ENCODE results near the gene HSPA12B. TPM values are rescaled to one million over a fixed set of nuclear protein-coding genes. Genes with fewer than 3 reads are reported as not detected.

Gene HSPA12B
- total RNA-seq, 1 experiment from 2014 or later, result 2.7 TPM

DNA sequence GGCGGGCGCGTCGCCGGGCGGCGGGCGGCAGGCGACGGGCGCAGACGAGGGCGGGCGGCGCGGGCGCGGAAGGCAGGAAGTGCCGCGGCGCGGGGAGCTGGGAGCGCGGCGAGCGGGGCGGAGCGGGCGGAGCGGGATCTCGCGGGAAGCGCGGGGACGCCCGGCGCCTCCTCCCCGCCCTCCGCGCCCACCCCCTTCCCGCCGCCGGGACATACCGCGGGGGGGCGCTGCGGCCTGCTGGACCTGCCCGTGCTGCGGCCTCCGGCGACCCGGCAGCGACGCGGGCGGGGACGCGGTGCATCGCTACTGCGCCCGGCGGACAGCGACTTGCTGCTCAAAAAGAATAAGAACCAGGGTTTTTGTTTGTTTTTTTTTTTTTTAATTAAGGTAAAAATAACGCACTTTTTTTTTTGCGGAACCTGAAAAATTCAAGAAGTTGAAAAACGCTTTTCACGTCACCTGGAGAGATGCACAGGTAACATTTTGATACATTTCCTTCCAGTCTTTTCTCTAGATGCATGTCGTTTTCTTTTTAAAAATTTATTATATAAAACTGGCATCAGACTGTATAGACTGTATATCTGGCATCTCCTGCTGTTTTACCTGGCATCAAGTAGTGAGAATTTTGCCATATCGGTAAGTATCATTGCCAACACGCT is 54.3 kb downstream of the HSPA12B start, which contains the start of gene CENPB:
TSS of gene CENPB (minus strand) at position 76 of the 659 bp plus-strand sequence. CDS start 257 bp downstream, outside the sequence.
- Histone ChIP-seq H4K91ac (ENCODE audit: insufficient read length, low read depth, low read length) (no peak within 1 kb of the TSS), H3K27ac (ENCODE audit: insufficient read length, low read depth, low read length) (no peak within 1 kb of the TSS), H3K18ac (ENCODE audit: insufficient read length, low read depth, low read length) (no peak within 1 kb of the TSS), H3K23ac (ENCODE audit: insufficient read length, low read depth, low read length) (no peak within 1 kb of the TSS), H3K4me1 (ENCODE audit: insufficient read depth, low read length) (no peaks in the 10 kb centered on the region), H2BK120ac (ENCODE audit: low read depth, low read length, poor library complexity, severe bottlenecking) (no peak within 1 kb of the TSS), H3K79me1 (ENCODE audit: insufficient read depth, low read depth, low read length, poor library complexity, severe bottlenecking) (no peaks in the 10 kb centered on the region), H3K9ac (ENCODE audit: extremely low read depth, insufficient read length, low read length) (peak within 1 kb of the TSS; percentile 62), H4K20me1 (ENCODE audit: control insufficient read depth, insufficient read depth, insufficient read length) (no peaks in the 10 kb centered on the region), H3K27me3 (ENCODE audit: insufficient read depth, low read length) (no peaks in the 10 kb centered on the region), H3K4me2 (ENCODE audit: insufficient read depth, insufficient read length, low read length) (peak within 1 kb of the TSS; percentile 77), H3K9me3 (ENCODE audit: control insufficient read depth, low read depth, low read length) (no peaks in the 10 kb centered on the region), H2AFZ (ENCODE audit: low read length) (no peak within 1 kb of the TSS), H3K4ac (ENCODE audit: low read depth, low read length) (no peak within 1 kb of the TSS), H3K56ac (ENCODE audit: insufficient read length, low read depth, low read length) (no peak within 1 kb of the TSS), H2BK12ac (ENCODE audit: insufficient read length, low read depth, low read length) (no peak within 1 kb of the TSS), H2BK20ac (ENCODE audit: low read depth, low read length, poor library complexity, severe bottlenecking) (no peak within 1 kb of the TSS), H2AK5ac (ENCODE audit: insufficient read length, low read length) (no peak within 1 kb of the TSS), H3K14ac (ENCODE audit: insufficient read depth, low read length) (peak within 1 kb of the TSS; percentile 86), H4K5ac (ENCODE audit: insufficient read length, low read depth, low read length) (no peak within 1 kb of the TSS), H2BK15ac (ENCODE audit: low read depth, low read length) (no peak within 1 kb of the TSS), H3K23me2 (ENCODE audit: insufficient read length, low read depth, low read length, poor library complexity, severe bottlenecking) (peaks cover 7% of the 10 kb centered on the region), H4K8ac (replicated peaks; ENCODE audit: insufficient read length, low read depth, low read length) (no peak within 1 kb of the TSS), H2BK5ac (ENCODE audit: insufficient read length, low read length) (no peak within 1 kb of the TSS), H3K79me2 (ENCODE audit: insufficient read depth, low read length) (no peaks in the 10 kb centered on the region), H3T11ph (ENCODE audit: low read length) (no peak within 1 kb of the TSS)
- Mint-ChIP-seq H3K4me1 (peaks cover 15 to 21% of the 10 kb centered on the region in 2 experiments), H3K9me3 (no peaks in the 10 kb centered on the region), H3K27ac (peak within 1 kb of the TSS in 1 of 3 experiments; percentile 75; a peak in 1 of 7 replicates), H3K36me3 (ENCODE audit: insufficient read depth in 1 of 3, low read depth in 3 of 3) (peaks cover 5 to 12% (median 8%) of the 10 kb centered on the region in 3 experiments; a peak in 6 of 7 replicates), H3K4me3 (peak within 1 kb of the TSS; percentile 84 to 91), H3K27me3 (ENCODE audit: low read depth) (peaks cover 28% of the 10 kb centered on the region)
- no CpG with 5 or more reads among the region's 70 CpGs for WGBS (ENCODE audit: extremely low coverage, insufficient read length, low lambda C conversion rate)
- peak; percentile 88 for DNase-seq
- TF ChIP-seq, protein P1, sequence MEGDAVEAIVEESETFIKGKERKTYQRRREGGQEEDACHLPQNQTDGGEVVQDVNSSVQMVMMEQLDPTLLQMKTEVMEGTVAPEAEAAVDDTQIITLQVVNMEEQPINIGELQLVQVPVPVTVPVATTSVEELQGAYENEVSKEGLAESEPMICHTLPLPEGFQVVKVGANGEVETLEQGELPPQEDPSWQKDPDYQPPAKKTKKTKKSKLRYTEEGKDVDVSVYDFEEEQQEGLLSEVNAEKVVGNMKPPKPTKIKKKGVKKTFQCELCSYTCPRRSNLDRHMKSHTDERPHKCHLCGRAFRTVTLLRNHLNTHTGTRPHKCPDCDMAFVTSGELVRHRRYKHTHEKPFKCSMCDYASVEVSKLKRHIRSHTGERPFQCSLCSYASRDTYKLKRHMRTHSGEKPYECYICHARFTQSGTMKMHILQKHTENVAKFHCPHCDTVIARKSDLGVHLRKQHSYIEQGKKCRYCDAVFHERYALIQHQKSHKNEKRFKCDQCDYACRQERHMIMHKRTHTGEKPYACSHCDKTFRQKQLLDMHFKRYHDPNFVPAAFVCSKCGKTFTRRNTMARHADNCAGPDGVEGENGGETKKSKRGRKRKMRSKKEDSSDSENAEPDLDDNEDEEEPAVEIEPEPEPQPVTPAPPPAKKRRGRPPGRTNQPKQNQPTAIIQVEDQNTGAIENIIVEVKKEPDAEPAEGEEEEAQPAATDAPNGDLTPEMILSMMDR (conservative IDR thresholded peaks at IDR 0.05), result peak; percentile 87

All from H9 (cell line).